Activated naive CD8-positive, alpha-beta T cell (primary cell): ENCODE data around the gene CNTFR.
A peak's percentile ranks its signal among the peaks of the same experiment; 100 is the strongest.

Experiments
- H3K27ac Mint-ChIP-seq: one replicate; pipeline ENCODE4 v1.8.0; 2021; ENCODE audit warnings: mixed read lengths
- H3K27me3 Mint-ChIP-seq: one replicate; pipeline ENCODE4 v1.8.0; 2021; ENCODE audit warnings: mixed read lengths
- H3K36me3 Mint-ChIP-seq: one replicate; pipeline ENCODE4 v1.8.0; 2021; ENCODE audit warnings: mixed read lengths
- H3K4me1 Mint-ChIP-seq: one replicate; pipeline ENCODE4 v1.8.0; 2021; ENCODE audit warnings: low read depth, mixed read lengths
- H3K4me3 Mint-ChIP-seq: one replicate; pipeline ENCODE4 v1.8.0; 2021; ENCODE audit warnings: mild to moderate bottlenecking, mixed read lengths
- H3K9me3 Mint-ChIP-seq: one replicate; pipeline ENCODE4 v1.8.0; 2021; ENCODE audit warnings: low read depth, mixed read lengths

The CNTFR gene

GRCh38 chr9:34585946-34586669, 3.4 kb downstream of the CNTFR start:
- Mint-ChIP-seq H3K4me3 (no peak overlapping the region), H3K9me3 (no peaks in the 10 kb centered on the region), H3K4me1 (peaks cover 19% of the 10 kb centered on the region), H3K36me3 (no peaks in the 10 kb centered on the region), H3K27ac (no peak overlapping the region), H3K27me3 (peaks cover 44% of the 10 kb centered on the region)

GRCh38 chr9:34584970-34585369, 4.6 kb downstream of the CNTFR start:
- Mint-ChIP-seq H3K27ac (no peak overlapping the region), H3K4me1 (peaks cover 10% of the 10 kb centered on the region), H3K36me3 (no peaks in the 10 kb centered on the region), H3K9me3 (no peaks in the 10 kb centered on the region), H3K27me3 (peaks cover 50% of the 10 kb centered on the region), H3K4me3 (no peak overlapping the region)

GRCh38 chr9:34582787-34583186, 6.7 kb downstream of the CNTFR start:
- Mint-ChIP-seq H3K4me1 (peaks cover 6% of the 10 kb centered on the region), H3K27me3 (peaks cover 48% of the 10 kb centered on the region), H3K27ac (no peak overlapping the region), H3K4me3 (no peak overlapping the region), H3K36me3 (no peaks in the 10 kb centered on the region), H3K9me3 (no peaks in the 10 kb centered on the region)

- H3K27me3 Mint-ChIP-seq, result peaks cover 38% of the 10 kb centered on the region
- no peaks in the 10 kb centered on the region for H3K36me3 Mint-ChIP-seq
- no peak overlapping the region for H3K4me3 Mint-ChIP-seq
- peaks cover 9% of the 10 kb centered on the region for H3K4me1 Mint-ChIP-seq
- no peaks in the 10 kb centered on the region for H3K9me3 Mint-ChIP-seq
- H3K27ac Mint-ChIP-seq, result no peak overlapping the region
Observed at GRCh38 chr9:34581318-34581717, 8.2 kb downstream of the CNTFR start.

DNA sequence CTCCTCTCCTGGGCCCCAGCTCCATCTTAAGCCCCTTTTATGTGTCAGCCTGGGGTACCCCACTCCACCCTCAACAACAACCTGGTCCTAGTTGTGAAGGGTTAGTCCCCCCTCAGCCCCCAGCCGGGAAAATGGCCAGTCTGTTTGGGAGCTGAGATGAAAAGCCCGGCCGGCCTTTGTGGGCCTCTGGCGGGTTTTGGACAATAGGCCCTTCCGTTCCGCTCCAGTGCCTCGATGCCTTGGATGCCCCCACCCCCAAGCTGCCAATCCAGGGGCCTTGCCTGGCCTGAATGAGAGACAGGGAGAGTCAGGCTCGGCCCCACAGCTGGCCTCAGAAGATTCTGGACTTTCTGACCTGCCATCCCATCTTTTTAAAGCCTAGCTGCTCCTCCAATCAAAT, 9.2 kb downstream of the CNTFR start:
- Mint-ChIP-seq H3K36me3 (no peaks in the 10 kb centered on the region), H3K27ac (no peak overlapping the region), H3K4me1 (peaks cover 9% of the 10 kb centered on the region), H3K9me3 (no peaks in the 10 kb centered on the region), H3K27me3 (peaks cover 40% of the 10 kb centered on the region), H3K4me3 (no peak overlapping the region)

DNA sequence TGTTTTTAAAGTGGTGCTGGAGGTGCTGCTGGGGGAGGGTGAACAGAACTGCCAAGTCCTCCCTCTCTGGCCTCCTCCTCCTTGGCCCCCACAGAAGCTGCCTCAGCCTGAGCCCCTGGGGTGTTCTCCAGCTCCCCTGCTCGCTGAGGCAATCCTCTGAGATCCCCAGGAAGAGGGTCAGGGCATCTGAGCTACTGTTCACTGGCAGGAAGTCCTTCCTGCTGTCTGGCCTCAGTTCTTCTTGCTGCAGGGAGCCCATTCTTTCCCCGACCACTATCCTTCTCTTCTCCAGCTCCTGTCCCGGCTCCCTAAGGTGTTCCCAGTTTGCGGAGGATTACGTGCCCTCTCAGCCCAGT, 9.7 kb downstream of the CNTFR start:
- no peak overlapping the region for H3K4me3 Mint-ChIP-seq
- no peaks in the 10 kb centered on the region for H3K36me3 Mint-ChIP-seq
- H3K27me3 Mint-ChIP-seq, result peaks cover 40% of the 10 kb centered on the region
- no peak overlapping the region for H3K27ac Mint-ChIP-seq
- peaks cover 9% of the 10 kb centered on the region for H3K4me1 Mint-ChIP-seq
- no peaks in the 10 kb centered on the region for H3K9me3 Mint-ChIP-seq

DNA sequence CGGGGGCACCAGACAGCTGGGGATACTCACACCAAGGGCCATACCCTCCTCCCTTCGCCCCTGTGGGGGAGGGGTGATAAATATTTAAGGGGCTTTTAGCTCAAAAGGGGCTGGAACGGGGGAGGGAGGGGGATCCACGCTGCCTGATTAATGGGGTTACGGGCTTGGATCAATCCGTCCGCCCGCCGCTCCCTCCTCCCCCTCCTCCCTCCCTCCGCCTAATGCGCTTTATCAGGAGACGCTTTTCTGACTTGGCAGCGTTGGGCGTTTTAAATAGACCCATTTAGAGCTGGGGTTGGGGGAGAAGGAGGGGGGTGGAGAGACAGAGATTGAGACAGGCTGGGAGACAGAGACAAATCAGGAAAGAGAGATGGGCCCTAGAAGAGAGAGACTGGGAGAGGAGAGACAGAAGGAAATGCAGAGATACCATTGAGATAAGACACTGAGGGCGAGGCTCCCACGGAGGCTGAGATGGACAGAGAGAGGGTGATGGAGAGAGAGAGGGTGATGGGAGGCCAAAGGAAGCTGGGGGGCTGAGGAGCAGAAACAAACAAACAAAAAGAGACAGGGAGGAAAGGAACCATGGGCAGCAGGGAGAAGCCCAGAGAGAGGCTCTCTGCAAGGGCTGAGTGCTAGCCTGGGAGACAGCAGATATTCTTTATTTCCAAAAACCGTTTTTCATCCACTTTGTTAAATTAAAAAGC, 10.3 kb downstream of the CNTFR start:
- peaks cover 39% of the 10 kb centered on the region for H3K27me3 Mint-ChIP-seq
- no peak overlapping the region for H3K4me3 Mint-ChIP-seq
- H3K9me3 Mint-ChIP-seq, result no peaks in the 10 kb centered on the region
- H3K36me3 Mint-ChIP-seq, result no peaks in the 10 kb centered on the region
- peaks cover 9% of the 10 kb centered on the region for H3K4me1 Mint-ChIP-seq
- H3K27ac Mint-ChIP-seq, result no peak overlapping the region

DNA sequence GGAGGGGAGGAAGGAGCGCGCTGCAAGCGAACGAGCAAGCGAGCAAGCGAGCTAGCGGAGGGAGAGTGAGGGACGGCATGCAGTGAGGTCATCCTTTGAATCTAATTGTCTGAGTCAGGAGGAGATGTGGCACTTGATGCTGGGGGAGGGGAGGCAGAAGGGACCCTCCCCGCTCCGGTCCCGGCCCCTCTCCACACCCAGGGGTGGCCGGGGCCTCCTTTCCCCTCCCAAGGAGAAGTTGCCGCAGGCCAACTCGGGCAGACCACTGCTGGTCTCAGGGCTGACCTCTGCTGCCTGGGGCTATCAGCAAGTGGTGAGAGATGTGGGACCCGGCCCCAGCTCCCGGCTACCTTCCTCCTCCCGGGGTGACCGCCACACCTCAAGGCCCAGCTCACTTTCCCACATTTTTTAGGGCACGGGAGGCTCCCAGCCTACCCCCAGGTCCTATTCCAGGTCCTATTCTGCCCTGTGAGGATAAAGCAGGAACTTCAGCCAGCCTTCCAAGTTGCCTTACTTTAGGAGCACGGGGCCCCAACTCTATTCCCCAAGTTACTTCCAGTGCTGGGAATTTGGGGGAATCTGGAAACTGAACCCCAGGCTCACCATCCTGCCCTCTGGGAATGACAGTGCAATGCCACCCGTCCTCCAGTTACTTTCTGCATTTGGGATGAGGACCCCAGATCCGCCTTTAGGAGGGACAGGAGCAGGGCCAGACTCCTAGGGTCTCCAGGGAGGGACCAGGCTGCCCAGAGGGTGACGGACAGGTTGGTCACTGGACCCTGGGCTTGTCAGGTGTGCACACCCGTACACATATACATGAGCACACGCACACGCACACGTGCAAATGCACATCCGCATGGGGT, 11.1 kb downstream of the CNTFR start:
- H3K27ac Mint-ChIP-seq, result no peak overlapping the region
- no peaks in the 10 kb centered on the region for H3K36me3 Mint-ChIP-seq
- H3K9me3 Mint-ChIP-seq, result no peaks in the 10 kb centered on the region
- H3K27me3 Mint-ChIP-seq, result peaks cover 39% of the 10 kb centered on the region
- peak overlapping the region; percentile 38 for H3K4me3 Mint-ChIP-seq
- H3K4me1 Mint-ChIP-seq, result peaks cover 9% of the 10 kb centered on the region

GRCh38 chr9:34577400-34578240, 11.9 kb downstream of the CNTFR start:
- Mint-ChIP-seq H3K9me3 (no peaks in the 10 kb centered on the region), H3K4me1 (peaks cover 9% of the 10 kb centered on the region), H3K4me3 (peak overlapping the region; percentile 55), H3K36me3 (no peaks in the 10 kb centered on the region), H3K27me3 (peaks cover 35% of the 10 kb centered on the region), H3K27ac (no peak overlapping the region)

DNA sequence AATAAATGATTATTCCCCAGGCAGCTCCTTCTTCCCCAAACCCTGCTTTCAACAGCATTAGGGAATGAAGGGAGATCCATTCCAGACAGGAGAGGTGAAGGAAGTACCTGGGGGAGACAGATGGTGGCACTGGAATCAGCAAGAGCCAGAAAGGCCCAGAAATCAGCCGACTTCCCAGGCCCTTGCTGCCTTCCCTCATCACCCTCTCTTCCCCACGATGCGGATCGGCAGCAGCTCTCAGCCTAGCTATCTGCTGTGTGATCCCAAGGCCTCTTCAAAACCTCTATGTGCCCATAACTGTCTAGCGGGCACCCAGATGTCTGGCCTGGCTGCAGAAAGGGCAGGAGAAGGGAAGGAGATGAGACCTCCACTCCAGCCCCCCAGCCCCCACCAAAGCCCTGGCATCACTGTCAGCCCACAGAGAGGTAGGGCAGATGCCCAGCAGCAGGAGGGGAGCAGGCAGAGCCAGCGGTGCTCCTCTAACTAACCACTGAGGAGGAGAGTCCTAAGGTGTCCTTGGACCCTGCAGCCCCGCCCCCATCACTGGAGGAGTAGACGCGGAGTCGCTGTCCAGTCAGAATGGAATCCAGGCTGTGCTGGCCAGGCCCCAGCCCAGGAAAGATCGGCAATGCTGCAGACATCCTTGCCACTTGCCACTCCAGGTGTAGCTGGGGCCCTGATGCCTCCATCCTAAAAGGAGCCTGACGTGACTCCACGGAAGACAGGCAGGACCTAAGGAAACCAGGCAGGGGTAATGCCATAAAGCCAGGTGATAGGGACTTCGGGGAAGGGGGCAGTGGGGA, 12.7 kb downstream of the CNTFR start:
- H3K4me3 Mint-ChIP-seq, result peak overlapping the region; percentile 55
- peaks cover 32% of the 10 kb centered on the region for H3K27me3 Mint-ChIP-seq
- no peaks in the 10 kb centered on the region for H3K9me3 Mint-ChIP-seq
- H3K27ac Mint-ChIP-seq, result no peak overlapping the region
- no peaks in the 10 kb centered on the region for H3K36me3 Mint-ChIP-seq
- H3K4me1 Mint-ChIP-seq, result peaks cover 9% of the 10 kb centered on the region

DNA sequence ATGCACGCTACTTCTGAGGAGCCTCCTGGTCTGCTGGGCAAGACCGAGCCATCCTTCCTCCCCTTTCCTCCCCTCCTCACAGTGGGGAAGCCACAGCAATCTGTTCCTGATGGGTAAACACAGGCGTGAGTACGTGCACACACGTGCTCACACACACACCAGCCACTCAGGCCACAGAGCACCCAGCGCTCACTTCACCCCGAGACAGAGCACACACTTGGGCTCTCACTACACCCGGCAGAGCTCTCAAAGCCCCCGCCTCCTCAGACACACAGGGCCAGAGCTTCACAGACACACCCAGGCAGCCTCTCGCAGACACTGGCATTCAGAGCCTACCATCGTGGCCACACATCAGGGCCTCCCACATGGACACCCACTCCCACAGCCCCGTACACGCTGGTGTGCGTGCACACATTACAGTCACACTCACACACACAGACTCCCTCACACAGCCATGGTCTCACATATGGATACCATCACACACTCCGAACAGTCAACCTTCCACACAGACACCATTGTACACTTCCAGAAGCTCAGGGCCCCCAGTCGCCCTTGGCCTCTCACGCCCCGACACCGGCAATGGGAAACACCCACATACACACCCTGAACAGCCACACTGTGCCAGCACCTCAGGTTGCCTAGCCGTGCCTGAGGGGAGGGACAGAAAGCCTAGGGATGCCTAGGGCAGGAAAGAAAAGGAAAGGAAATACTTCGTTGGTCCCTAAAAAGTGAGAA, 13.5 kb downstream of the CNTFR start:
- H3K36me3 Mint-ChIP-seq, result no peaks in the 10 kb centered on the region
- no peak overlapping the region for H3K27ac Mint-ChIP-seq
- peaks cover 28% of the 10 kb centered on the region for H3K27me3 Mint-ChIP-seq
- peak overlapping the region; percentile 20 for H3K4me3 Mint-ChIP-seq
- H3K4me1 Mint-ChIP-seq, result peaks cover 9% of the 10 kb centered on the region
- H3K9me3 Mint-ChIP-seq, result no peaks in the 10 kb centered on the region

GRCh38 chr9:34575241-34575640, 14.3 kb downstream of the CNTFR start:
- Mint-ChIP-seq H3K4me1 (peaks cover 9% of the 10 kb centered on the region), H3K9me3 (no peaks in the 10 kb centered on the region), H3K4me3 (no peak overlapping the region), H3K36me3 (no peaks in the 10 kb centered on the region), H3K27me3 (peaks cover 22% of the 10 kb centered on the region), H3K27ac (no peak overlapping the region)

DNA sequence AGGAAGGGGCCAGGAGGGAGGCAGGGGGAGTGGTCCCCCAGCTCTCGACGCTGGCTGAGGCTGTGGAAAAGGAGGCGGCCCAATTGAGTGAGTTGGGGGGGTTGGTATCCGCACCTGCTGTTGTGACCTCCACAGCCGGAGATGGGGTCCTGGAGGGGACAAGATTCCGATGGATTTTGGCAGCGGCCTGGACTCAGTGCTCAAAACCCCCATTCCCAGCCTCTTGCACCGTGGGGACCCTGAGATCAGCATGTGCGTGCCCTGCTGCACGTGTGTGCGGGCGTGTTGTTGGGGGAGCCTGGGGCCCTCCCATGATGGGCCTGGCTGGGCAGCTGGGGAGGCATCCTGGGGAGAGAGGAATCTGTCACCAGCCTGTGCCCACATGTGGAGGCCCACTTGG, 15.0 kb downstream of the CNTFR start:
- H3K4me3 Mint-ChIP-seq, result no peak overlapping the region
- peaks cover 9% of the 10 kb centered on the region for H3K4me1 Mint-ChIP-seq
- no peaks in the 10 kb centered on the region for H3K9me3 Mint-ChIP-seq
- peaks cover 18% of the 10 kb centered on the region for H3K27me3 Mint-ChIP-seq
- H3K27ac Mint-ChIP-seq, result no peak overlapping the region
- H3K36me3 Mint-ChIP-seq, result no peaks in the 10 kb centered on the region
